Neural cell (in vitro differentiated cells): Measurements from ENCODE around the gene MCHR2. TPM values are rescaled to one million over a fixed set of nuclear protein-coding genes. Genes with fewer than 3 reads are reported as not detected.
A peak's percentile ranks its signal among the peaks of the same experiment; 100 is the strongest.

Source experiments
- H2AFZ ChIP-seq: fragments of 200-600, 300-800 bp; sonication (generic), shearing (Covaris generic); 2 replicates; pipeline ENCODE4 v1.6.0; 2014; ENCODE audit warnings: low read depth, mild to moderate bottlenecking, antibody characterized with exemption, low read length, moderate library complexity
- H3F3A ChIP-seq: fragments of 200-600 bp; shearing (Covaris generic); 2 replicates; pipeline ENCODE4 v1.6.1; 2016; ENCODE audit warnings: mild to moderate bottlenecking, moderate library complexity, mixed read lengths, antibody characterized with exemption, low read length; ENCODE audit not compliant: insufficient read depth, poor library complexity, severe bottlenecking
- H3K27ac ChIP-seq: fragments of 200-600, 300-800 bp; sonication (generic), shearing (Covaris generic); 2 replicates; pipeline ENCODE4 v1.5.1; 2014; ENCODE audit warnings: mild to moderate bottlenecking, low read length, moderate library complexity
- H3K27me3 ChIP-seq: fragments of 300-800, 200-600 bp; sonication (generic), shearing (Covaris generic); 2 replicates; pipeline ENCODE4 v1.6.0; 2014; ENCODE audit warnings: mild to moderate bottlenecking, low read depth, low read length, moderate library complexity; ENCODE audit not compliant: insufficient read depth
- H3K36me3 ChIP-seq: fragments of 300-800, 200-600 bp; sonication (generic), shearing (Covaris generic); 2 replicates; pipeline ENCODE4 v1.5.1; 2014; ENCODE audit warnings: mild to moderate bottlenecking, antibody characterized with exemption, low read length, moderate library complexity; ENCODE audit not compliant: insufficient read depth
- H3K4me2 ChIP-seq: fragments of 300-800, 200-600 bp; sonication (generic), shearing (Covaris generic); 2 replicates; pipeline ENCODE4 v1.6.0; 2014; ENCODE audit warnings: mild to moderate bottlenecking, low read length
- H3K4me3 ChIP-seq: fragments of 300-800, 200-600 bp; sonication (generic), shearing (Covaris generic); 2 replicates; pipeline ENCODE4 v1.5.1; 2014; ENCODE audit warnings: mild to moderate bottlenecking, low read length, moderate library complexity
- H3K79me2 ChIP-seq: fragments of 200-600 bp; shearing (Covaris generic); replicated peaks from 2 replicates; pipeline ENCODE4 v1.6.0; 2014; ENCODE audit warnings: mild to moderate bottlenecking, low read length, moderate library complexity; ENCODE audit not compliant: insufficient read depth
- H3K9ac ChIP-seq: fragments of 300-800, 200-600 bp; sonication (generic), shearing (Covaris generic); 2 replicates; pipeline ENCODE4 v1.6.1; 2016; ENCODE audit warnings: mild to moderate bottlenecking, low read length, mixed read lengths
- H3K9me2 ChIP-seq: fragments of 200-600 bp; shearing (Covaris generic); 2 replicates; pipeline ENCODE4 v1.6.1; 2016; ENCODE audit warnings: mild to moderate bottlenecking, low read length, mixed read lengths; ENCODE audit not compliant: insufficient read depth
- H3K9me3 ChIP-seq: fragments of 200-600, 300-800 bp; sonication (generic), shearing (Covaris generic); 2 replicates; pipeline ENCODE4 v1.6.1; 2016; ENCODE audit warnings: mild to moderate bottlenecking, mixed run types, low read length, moderate library complexity, mixed read lengths
- H4K20me1 ChIP-seq: fragments of 200-600 bp; shearing (Covaris generic); 2 replicates; pipeline ENCODE4 v1.6.1; 2016; ENCODE audit warnings: mild to moderate bottlenecking, mixed run types; ENCODE audit not compliant: insufficient read depth
- CTCF ChIP-seq: fragments of 450-650 bp; IDR thresholded peaks from 2 replicates; pipeline ENCODE4 v1.5.1; 2014; ENCODE audit warnings: antibody characterized with exemption, mild to moderate bottlenecking, moderate library complexity; ENCODE audit not compliant: poor library complexity, severe bottlenecking
- EP300 ChIP-seq: fragments of 450-650 bp; conservative IDR thresholded peaks from 2 replicates; pipeline ENCODE4 v1.6.1; 2014; ENCODE audit warnings: antibody characterized with exemption, mild to moderate bottlenecking, moderate library complexity; ENCODE audit not compliant: poor library complexity, severe bottlenecking
- EZH2 ChIP-seq: fragments of 200-600, 300-800 bp; shearing (Covaris generic), sonication (generic); IDR thresholded peaks from 2 replicates; pipeline ENCODE4 v1.6.1; 2014; ENCODE audit warnings: antibody characterized with exemption, low read length, borderline replicate concordance, mild to moderate bottlenecking; ENCODE audit not compliant: insufficient read depth, poor library complexity, severe bottlenecking
- MXI1 ChIP-seq: fragments of 450-650 bp; conservative IDR thresholded peaks from 2 replicates; pipeline ENCODE4 v1.6.1; 2014; ENCODE audit warnings: antibody characterized with exemption, mild to moderate bottlenecking; ENCODE audit not compliant: poor library complexity, severe bottlenecking
- POLR2AphosphoS5 ChIP-seq: IDR thresholded peaks from 2 replicates; pipeline ENCODE4 v1.6.1; 2012
- RAD21 ChIP-seq: fragments of 450-650 bp; conservative IDR thresholded peaks from 2 replicates; pipeline ENCODE4 v1.6.1; 2014; ENCODE audit warnings: antibody characterized with exemption, mild to moderate bottlenecking, moderate library complexity
- REST ChIP-seq: IDR thresholded peaks from 2 replicates; pipeline ENCODE4 v1.6.1; 2012; ENCODE audit warnings: borderline replicate concordance
- SMC3 ChIP-seq: fragments of 450-650 bp; conservative IDR thresholded peaks from 2 replicates; pipeline ENCODE4 v1.6.1; 2014; ENCODE audit warnings: antibody characterized with exemption, mild to moderate bottlenecking, moderate library complexity; ENCODE audit not compliant: poor library complexity
- TAF1 ChIP-seq: IDR thresholded peaks from 2 replicates; pipeline ENCODE4 v1.6.1; 2012; ENCODE audit warnings: low read depth
- polyA plus RNA-seq: library from polyadenylated mRNA; depleted of rRNA; stranded (reverse); fragments of >200 nt; gene quantifications from 2 replicates; pipeline ENCODE4 v1.2.3, GENCODE V29; 2014

The MCHR2 gene
- polyA plus RNA-seq, 1 donor from 2014 or later, result not detected

- no peaks in the 10 kb centered on the region for H3K9me3 ChIP-seq
- TF ChIP-seq CTCF (peak; percentile 52), RAD21 (peak; percentile 20), TAF1 (no peak), POLR2AphosphoS5 (no peak), MXI1 (no peak)
- no peaks in the 10 kb centered on the region for H3K27me3 ChIP-seq
Observed at GRCh38 chr6:99905209-99906106, 88.6 kb downstream of the MCHR2 start.

GRCh38 chr6:99901596-99902384, 92.2 kb downstream of the MCHR2 start:
- Histone ChIP-seq H3K79me2 (no peaks in the 10 kb centered on the region), H3K4me2 (no peak overlapping the region), H4K20me1 (no peaks in the 10 kb centered on the region), H2AFZ (no peak overlapping the region), H3K36me3 (no peaks in the 10 kb centered on the region), H3K27me3 (no peaks in the 10 kb centered on the region), H3K9me2 (no peaks in the 10 kb centered on the region), H3F3A (peaks cover 7% of the 10 kb centered on the region), H3K9me3 (no peaks in the 10 kb centered on the region), H3K9ac (no peak overlapping the region), H3K27ac (peak overlapping the region; percentile 56), H3K4me3 (no peak overlapping the region)
- TF ChIP-seq EP300, result no peak
- TF ChIP-seq REST, result no peak
- TF ChIP-seq TAF1, result no peak
- no peak for TF ChIP-seq CTCF
- TF ChIP-seq POLR2AphosphoS5, result no peak
- TF ChIP-seq SMC3, result no peak
- TF ChIP-seq EZH2, result no peak

More at GRCh38 chr6:99905209-99906106, 88.6 kb downstream of the MCHR2 start:
- Histone ChIP-seq H3K4me2 (no peak overlapping the region), H2AFZ (no peak overlapping the region), H3K4me3 (no peak overlapping the region), H3K36me3 (no peaks in the 10 kb centered on the region), H3F3A (peaks cover 7% of the 10 kb centered on the region), H4K20me1 (no peaks in the 10 kb centered on the region), H3K79me2 (no peaks in the 10 kb centered on the region), H3K9me2 (no peaks in the 10 kb centered on the region), H3K9ac (no peak overlapping the region), H3K27ac (no peak overlapping the region)
